Upper lobe of left lung (tissue), 4 donors: Measurements from ENCODE around the gene CRTC3.

Experiments
- EP300 ChIP-seq, 4 donors: sonication (generic); formaldehyde crosslinking; IDR thresholded peaks; one replicate each; pipeline ENCODE4 v1.5.1; 2017; ENCODE audit warnings: antibody characterized with exemption in 4 of 4, control low read depth in 2 of 4
- POLR2A ChIP-seq, 4 donors: fragments of 450-650 bp; IDR thresholded peaks; one replicate each; pipeline ENCODE4 v1.5.1; 2016 to 2017; ENCODE audit warnings: antibody characterized with exemption in 4 of 4, mild to moderate bottlenecking in 2 of 4
- POLR2AphosphoS5 ChIP-seq, 2 donors: sonication (generic); formaldehyde crosslinking; IDR thresholded peaks; one replicate each; pipeline ENCODE4 v1.5.1; 2017; ENCODE audit warnings: antibody characterized with exemption in 2 of 2
- TF ChIP-seq, protein P1 (sequence below), 6 experiments: fragments of 450-650 bp in 4 of 6; fragments of 200-600 bp in 2 of 6; sonication (generic) in 2 of 6; IDR thresholded peaks; one replicate each; pipeline ENCODE4 v1.5.1; 2016 to 2019; ENCODE audit warnings: antibody characterized with exemption in 6 of 6

GRCh38 chr15:90512276-90512675 lies 17.4 kb upstream of the CRTC3 start:
- TF ChIP-seq, protein P1, sequence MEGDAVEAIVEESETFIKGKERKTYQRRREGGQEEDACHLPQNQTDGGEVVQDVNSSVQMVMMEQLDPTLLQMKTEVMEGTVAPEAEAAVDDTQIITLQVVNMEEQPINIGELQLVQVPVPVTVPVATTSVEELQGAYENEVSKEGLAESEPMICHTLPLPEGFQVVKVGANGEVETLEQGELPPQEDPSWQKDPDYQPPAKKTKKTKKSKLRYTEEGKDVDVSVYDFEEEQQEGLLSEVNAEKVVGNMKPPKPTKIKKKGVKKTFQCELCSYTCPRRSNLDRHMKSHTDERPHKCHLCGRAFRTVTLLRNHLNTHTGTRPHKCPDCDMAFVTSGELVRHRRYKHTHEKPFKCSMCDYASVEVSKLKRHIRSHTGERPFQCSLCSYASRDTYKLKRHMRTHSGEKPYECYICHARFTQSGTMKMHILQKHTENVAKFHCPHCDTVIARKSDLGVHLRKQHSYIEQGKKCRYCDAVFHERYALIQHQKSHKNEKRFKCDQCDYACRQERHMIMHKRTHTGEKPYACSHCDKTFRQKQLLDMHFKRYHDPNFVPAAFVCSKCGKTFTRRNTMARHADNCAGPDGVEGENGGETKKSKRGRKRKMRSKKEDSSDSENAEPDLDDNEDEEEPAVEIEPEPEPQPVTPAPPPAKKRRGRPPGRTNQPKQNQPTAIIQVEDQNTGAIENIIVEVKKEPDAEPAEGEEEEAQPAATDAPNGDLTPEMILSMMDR (IDR thresholded peaks at IDR 0.05), result no peak
- no peak for TF ChIP-seq POLR2AphosphoS5 (IDR thresholded peaks at IDR 0.05)
- no peak for TF ChIP-seq EP300 (IDR thresholded peaks at IDR 0.05)
- TF ChIP-seq POLR2A (IDR thresholded peaks at IDR 0.05), result no peak
